Upper lobe of right lung (tissue), 1 donor: Measurements from ENCODE around the gene C1QL1. TPM values are rescaled to one million over a fixed set of nuclear protein-coding genes. Genes with fewer than 3 reads are reported as not detected.

Source experiments
- ATAC-seq: fragments of 200-7000 bp; cut with Tn5 transposase; one replicate; pipeline ENCODE4 v1.9.1; 2020; ENCODE audit warnings: mild to moderate bottlenecking, moderate library complexity
- DNase-seq: peaks from one replicate; pipeline ENCODE4 v3.0.0-alpha.2; 2020
- H3K27ac ChIP-seq: fragments of 200-600 bp; one replicate; pipeline ENCODE4 v1.8.0; 2022
- H3K27me3 ChIP-seq: fragments of 200-600 bp; one replicate; pipeline ENCODE4 v1.8.0; 2022; ENCODE audit warnings: mild to moderate bottlenecking
- H3K36me3 ChIP-seq: fragments of 200-600 bp; one replicate; pipeline ENCODE4 v1.8.0; 2022
- H3K4me1 ChIP-seq: fragments of 200-600 bp; one replicate; pipeline ENCODE4 v1.8.0; 2022
- H3K4me3 ChIP-seq: fragments of 200-600 bp; one replicate; pipeline ENCODE4 v1.8.0; 2022; ENCODE audit warnings: mild to moderate bottlenecking
- H3K9me3 ChIP-seq: fragments of 200-600 bp; one replicate; pipeline ENCODE4 v1.8.0; 2022
- intact Hi-C: fragments of 100-400 bp; cut with DNase I; formaldehyde crosslinking; loops from one replicate; pipeline ENCODE4 v1.11.0; 2022
- total RNA-seq: library from RNA; stranded (reverse); fragmentation: NEBNext Ultra II Directional; extraction: Animal tissue kit (Norgen Biotek cat#: 25700); gene quantifications from one replicate; pipeline ENCODE4 v1.2.1, GENCODE V29; 2021
- TF ChIP-seq, protein P1 (sequence below): fragments of 200-600 bp; IDR thresholded peaks from one replicate; pipeline ENCODE4 v1.8.0; 2022; ENCODE audit warnings: antibody characterized with exemption
- donor health status: DM: no; HTN: yes; CAD: no; lungs with severe emphysema.

Gene C1QL1
- total RNA-seq, 1 donor from 2014 or later, result 0.52 TPM

DNA sequence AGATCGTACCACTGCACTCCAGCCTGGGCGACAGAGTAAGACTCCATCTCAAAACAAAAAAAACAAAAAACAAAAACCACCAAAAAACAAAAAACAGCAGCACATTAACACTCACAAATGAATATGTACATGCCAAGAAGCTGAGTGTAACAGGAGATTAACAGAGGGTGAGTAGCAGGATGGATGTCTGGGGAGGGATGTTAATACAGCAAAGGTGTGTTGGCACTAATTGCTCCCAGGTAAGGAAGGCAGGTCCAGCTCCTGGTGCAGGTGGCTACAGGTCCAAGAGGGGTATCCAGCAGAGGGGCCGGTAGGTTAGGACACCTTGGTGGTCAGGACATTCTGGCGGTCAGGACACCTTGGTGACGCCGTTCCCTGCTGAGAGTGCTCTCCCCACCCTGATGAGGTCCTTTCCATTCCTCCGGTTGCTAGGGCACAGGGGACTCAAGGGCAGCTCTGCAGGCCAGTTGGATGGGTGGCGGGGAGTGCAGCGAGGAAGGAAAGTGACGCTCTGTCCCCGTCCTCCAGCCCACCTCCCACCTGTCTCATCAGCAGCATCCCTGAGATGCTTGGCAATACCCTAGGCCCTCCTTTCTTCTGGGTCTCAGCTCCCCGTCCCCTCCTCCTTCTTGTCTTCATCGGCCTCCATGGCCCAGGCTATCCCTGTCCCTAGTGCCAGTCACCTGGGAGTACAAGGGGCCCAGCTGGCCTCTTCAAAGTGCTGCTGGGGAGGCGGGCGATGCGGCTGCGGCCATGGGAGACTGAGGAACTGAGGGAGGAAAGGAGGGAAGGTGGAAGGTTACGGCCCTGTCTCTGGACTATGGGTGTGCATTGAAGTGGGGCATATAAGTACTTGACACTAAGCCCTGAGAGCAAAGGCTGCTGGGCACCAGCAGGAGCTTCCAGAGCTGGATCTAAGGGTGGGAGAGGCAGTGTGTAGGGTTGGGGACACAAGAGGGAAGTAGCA is 42.1 kb downstream of the C1QL1 start:
- Histone ChIP-seq H3K4me1 (no peaks in the 10 kb centered on the region), H3K27me3 (peaks cover 2% of the 10 kb centered on the region), H3K36me3 (no peaks in the 10 kb centered on the region), H3K4me3 (no peak overlapping the region), H3K9me3 (no peaks in the 10 kb centered on the region), H3K27ac (no peak overlapping the region)
- no peak for ATAC-seq
- intact Hi-C loops, result no loop called here
- TF ChIP-seq, protein P1, sequence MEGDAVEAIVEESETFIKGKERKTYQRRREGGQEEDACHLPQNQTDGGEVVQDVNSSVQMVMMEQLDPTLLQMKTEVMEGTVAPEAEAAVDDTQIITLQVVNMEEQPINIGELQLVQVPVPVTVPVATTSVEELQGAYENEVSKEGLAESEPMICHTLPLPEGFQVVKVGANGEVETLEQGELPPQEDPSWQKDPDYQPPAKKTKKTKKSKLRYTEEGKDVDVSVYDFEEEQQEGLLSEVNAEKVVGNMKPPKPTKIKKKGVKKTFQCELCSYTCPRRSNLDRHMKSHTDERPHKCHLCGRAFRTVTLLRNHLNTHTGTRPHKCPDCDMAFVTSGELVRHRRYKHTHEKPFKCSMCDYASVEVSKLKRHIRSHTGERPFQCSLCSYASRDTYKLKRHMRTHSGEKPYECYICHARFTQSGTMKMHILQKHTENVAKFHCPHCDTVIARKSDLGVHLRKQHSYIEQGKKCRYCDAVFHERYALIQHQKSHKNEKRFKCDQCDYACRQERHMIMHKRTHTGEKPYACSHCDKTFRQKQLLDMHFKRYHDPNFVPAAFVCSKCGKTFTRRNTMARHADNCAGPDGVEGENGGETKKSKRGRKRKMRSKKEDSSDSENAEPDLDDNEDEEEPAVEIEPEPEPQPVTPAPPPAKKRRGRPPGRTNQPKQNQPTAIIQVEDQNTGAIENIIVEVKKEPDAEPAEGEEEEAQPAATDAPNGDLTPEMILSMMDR, result no peak
- peak; percentile 49 for DNase-seq

DNA sequence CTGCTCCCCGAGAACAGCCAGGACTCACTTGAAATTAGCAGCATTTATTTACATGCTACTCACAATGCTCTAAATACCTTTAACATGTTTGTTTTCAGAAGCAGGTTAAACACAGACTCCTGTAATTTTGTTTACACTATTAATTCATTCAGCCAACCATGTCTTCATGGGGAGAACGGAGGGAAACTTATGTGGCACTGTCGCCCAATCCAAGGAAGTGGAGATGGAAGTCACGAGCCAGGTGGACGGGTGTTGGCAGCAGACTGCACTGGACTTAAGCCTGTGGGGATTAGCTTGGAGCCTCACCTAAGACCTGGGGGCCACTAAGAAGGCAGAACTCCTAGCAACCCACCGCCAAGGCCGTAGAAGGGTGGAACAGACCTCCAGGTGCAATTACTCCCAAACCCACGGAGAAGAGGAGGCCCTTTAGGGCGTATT is 44.0 kb downstream of the C1QL1 start:
- DNase-seq, result peak; percentile 33
- intact Hi-C loops, result no loop called here

DNA sequence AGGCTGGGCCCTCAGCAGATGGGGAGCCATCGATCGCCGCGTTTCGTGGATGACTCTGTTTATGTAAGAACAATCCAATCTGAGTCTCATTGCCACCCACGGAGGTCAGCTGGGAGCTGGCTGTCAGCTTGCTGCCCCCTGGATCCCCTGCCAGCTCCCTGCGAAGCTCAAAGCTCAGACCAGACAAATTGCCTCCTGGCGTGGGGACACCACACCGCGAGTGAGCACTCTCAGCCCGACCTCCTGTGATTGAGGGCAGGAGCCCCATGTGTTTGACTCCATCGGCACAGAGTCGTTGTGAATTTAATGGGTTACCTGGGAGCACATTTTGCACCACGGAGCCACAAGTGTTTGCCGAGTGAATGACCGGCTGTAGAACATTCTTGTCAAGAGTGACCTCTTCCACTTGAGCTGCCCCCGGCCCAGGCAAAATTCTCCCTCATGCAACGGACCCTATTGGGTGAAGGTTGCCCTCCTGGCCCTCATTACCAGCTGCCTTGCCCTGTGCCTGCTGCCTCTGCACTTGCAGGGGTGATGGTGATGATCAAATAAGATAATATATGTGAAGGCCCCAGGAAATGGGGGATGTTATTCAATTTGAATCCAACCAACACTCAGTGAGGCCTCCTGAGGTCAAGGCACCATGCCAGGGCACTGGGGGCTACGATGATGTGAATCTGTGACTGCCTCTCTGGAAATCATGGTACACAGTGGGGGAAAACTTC is 45.2 kb downstream of the C1QL1 start:
- intact Hi-C loops, result no loop called here
- TF ChIP-seq, protein P1, result no peak
- H3K27me3 ChIP-seq, result peaks cover 5% of the 10 kb centered on the region
- no peak overlapping the region for H3K4me3 ChIP-seq
- peak; percentile 41 for DNase-seq
- no peak overlapping the region for H3K27ac ChIP-seq
- H3K36me3 ChIP-seq, result no peaks in the 10 kb centered on the region
- no peaks in the 10 kb centered on the region for H3K4me1 ChIP-seq
- H3K9me3 ChIP-seq, result no peaks in the 10 kb centered on the region
- ATAC-seq, result no peak

More for the DNA sequence above, 44.0 kb downstream of the C1QL1 start:
- Histone ChIP-seq H3K4me1 (no peaks in the 10 kb centered on the region), H3K27me3 (peaks cover 5% of the 10 kb centered on the region), H3K9me3 (no peaks in the 10 kb centered on the region), H3K4me3 (no peak overlapping the region), H3K27ac (no peak overlapping the region), H3K36me3 (no peaks in the 10 kb centered on the region)
- TF ChIP-seq, protein P1, result no peak
- no peak for ATAC-seq

DNA sequence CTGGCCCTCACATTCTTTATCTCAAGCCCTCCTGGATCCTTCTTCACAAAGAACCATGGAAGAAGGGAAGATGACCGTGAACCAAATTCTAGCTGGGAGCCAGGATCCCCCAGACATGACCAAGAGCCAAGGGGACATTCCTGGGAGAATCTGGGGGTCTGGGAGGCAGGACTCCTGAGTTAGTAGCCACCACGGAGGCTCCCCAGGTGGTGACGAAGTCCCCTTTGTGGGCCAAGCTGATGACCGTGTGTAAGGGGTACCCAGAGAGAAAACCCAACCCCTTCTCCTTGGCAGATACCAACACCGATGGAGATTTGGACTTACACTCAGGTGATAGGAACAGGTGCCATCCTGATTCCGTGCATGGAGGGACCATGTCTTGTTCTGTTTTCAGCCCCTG is 46.0 kb downstream of the C1QL1 start:
- no peak for ATAC-seq
- intact Hi-C loops, result no loop called here
- H3K9me3 ChIP-seq, result no peaks in the 10 kb centered on the region
- no peak overlapping the region for H3K4me3 ChIP-seq
- no peaks in the 10 kb centered on the region for H3K4me1 ChIP-seq
- peaks cover 5% of the 10 kb centered on the region for H3K27me3 ChIP-seq
- TF ChIP-seq, protein P1, result no peak
- no peaks in the 10 kb centered on the region for H3K36me3 ChIP-seq
- no peak overlapping the region for H3K27ac ChIP-seq
- DNase-seq, result peak; percentile 19

GRCh38 chr17:44921122-44921882 is 46.8 kb downstream of the C1QL1 start:
- Histone ChIP-seq H3K4me1 (no peaks in the 10 kb centered on the region), H3K27ac (no peak overlapping the region), H3K9me3 (no peaks in the 10 kb centered on the region), H3K36me3 (no peaks in the 10 kb centered on the region), H3K27me3 (peaks cover 5% of the 10 kb centered on the region), H3K4me3 (no peak overlapping the region)
- TF ChIP-seq, protein P1, result no peak
- ATAC-seq (no peak), DNase-seq (peak; percentile 41)
- intact Hi-C loops, result no loop called here
